Activated B cell treated with CpG ODN at 0.5 μM for 24 hours (primary cell): ENCODE results near the gene GTF3C2. TPM values are rescaled to one million over a fixed set of nuclear protein-coding genes. Genes with fewer than 3 reads are reported as not detected.

ENCODE experiments used
- ATAC-seq: fragments of 200-7000 bp; cut with Tn5 transposase; one replicate; pipeline ENCODE4 v1.10.0; 2021; ENCODE audit warnings: low read depth, mild to moderate bottlenecking, moderate library complexity
- CTCF ChIA-PET: fragments of 350-600 bp; sonication (Branson Sonifier 250); formaldehyde crosslinking; loops from one replicate; lab custom pipeline; 2021; ENCODE audit warnings: antibody characterized with exemption; lab: Charles Lee
- POLR2A ChIA-PET: fragments of 350-600 bp; sonication (Branson Sonifier 250); formaldehyde crosslinking; loops from one replicate; lab custom pipeline; 2021; ENCODE audit warnings: antibody characterized with exemption; lab: Charles Lee
- DNase-seq: peaks from one replicate; pipeline ENCODE4 v3.0.0; 2022
- H3K27ac Mint-ChIP-seq: one replicate; pipeline ENCODE4 v1.8.0; 2020; ENCODE audit warnings: mixed read lengths
- H3K27me3 Mint-ChIP-seq: one replicate; pipeline ENCODE4 v1.8.0; 2021; ENCODE audit warnings: mixed read lengths
- H3K36me3 Mint-ChIP-seq: one replicate; pipeline ENCODE4 v1.8.0; 2021; ENCODE audit warnings: low read depth, mixed read lengths
- H3K4me1 Mint-ChIP-seq: one replicate; pipeline ENCODE4 v1.8.0; 2021; ENCODE audit warnings: mixed read lengths
- H3K4me3 Mint-ChIP-seq: one replicate; pipeline ENCODE4 v1.8.0; 2020; ENCODE audit warnings: mild to moderate bottlenecking, mixed read lengths
- H3K9me3 Mint-ChIP-seq: one replicate; pipeline ENCODE4 v1.8.0; 2020; ENCODE audit warnings: mixed read lengths
- intact Hi-C: fragments of 100-400 bp; cut with micrococcal nuclease; formaldehyde crosslinking; loops from one replicate; pipeline ENCODE4 v1.15.1; 2024
- total RNA-seq: library from RNA; stranded (reverse); gene quantifications from 2 replicates; pipeline ENCODE4 v1.2.3, GENCODE V29; 2022
- TF ChIP-seq, protein P1 (sequence below): fragments of 200-600 bp; IDR thresholded peaks from one replicate; pipeline ENCODE4 v1.8.0; 2022; ENCODE audit warnings: antibody characterized with exemption, mild to moderate bottlenecking

GTF3C2 gene
- total RNA-seq, 1 donor from 2014 or later = 119 TPM

DNA sequence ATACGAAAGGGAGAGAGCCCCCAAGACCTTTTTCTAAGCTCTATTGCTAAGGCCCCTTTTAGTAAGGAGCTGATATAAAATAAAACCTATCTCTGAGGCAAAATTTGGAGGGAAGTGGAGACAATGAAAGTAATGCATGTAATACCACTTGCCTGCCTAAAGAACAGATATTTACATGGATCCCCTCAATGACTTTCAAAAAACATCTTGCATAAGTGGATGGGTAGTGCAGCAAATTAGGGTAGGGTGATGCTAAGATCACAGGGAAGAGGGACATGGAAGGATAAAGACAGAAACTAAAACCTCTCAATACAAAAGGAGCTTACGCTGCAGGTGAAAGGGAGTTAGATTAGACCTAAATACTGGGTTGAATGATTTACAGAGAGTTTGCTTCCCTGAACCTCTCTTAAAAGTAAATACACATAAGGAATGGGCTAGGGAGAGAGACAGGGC lies 22.8 kb upstream of the GTF3C2 start:
- Mint-ChIP-seq H3K4me1 (peaks cover 29% of the 10 kb centered on the region), H3K9me3 (no peaks in the 10 kb centered on the region), H3K4me3 (peak overlapping the region; percentile 87), H3K36me3 (peaks cover 80% of the 10 kb centered on the region), H3K27ac (peak overlapping the region; percentile 86), H3K27me3 (no peaks in the 10 kb centered on the region)
- ChIA-PET CTCF (interaction anchor here (0.8 to 1.3 kb wide), 2 partner anchors 9 to 10 kb away, joined by 3 to 6 read pairs; partner anchors contain the start of genes EIF2B4 and SNX17), POLR2A (interaction anchor here (0.6 to 4.9 kb wide), 5 partner anchors 9 to 50 kb away, joined by 3 to 96 read pairs (median 25); partner anchors contain the start of genes EIF2B4, GTF3C2, NRBP1 and PPM1G)
- TF ChIP-seq, protein P1, sequence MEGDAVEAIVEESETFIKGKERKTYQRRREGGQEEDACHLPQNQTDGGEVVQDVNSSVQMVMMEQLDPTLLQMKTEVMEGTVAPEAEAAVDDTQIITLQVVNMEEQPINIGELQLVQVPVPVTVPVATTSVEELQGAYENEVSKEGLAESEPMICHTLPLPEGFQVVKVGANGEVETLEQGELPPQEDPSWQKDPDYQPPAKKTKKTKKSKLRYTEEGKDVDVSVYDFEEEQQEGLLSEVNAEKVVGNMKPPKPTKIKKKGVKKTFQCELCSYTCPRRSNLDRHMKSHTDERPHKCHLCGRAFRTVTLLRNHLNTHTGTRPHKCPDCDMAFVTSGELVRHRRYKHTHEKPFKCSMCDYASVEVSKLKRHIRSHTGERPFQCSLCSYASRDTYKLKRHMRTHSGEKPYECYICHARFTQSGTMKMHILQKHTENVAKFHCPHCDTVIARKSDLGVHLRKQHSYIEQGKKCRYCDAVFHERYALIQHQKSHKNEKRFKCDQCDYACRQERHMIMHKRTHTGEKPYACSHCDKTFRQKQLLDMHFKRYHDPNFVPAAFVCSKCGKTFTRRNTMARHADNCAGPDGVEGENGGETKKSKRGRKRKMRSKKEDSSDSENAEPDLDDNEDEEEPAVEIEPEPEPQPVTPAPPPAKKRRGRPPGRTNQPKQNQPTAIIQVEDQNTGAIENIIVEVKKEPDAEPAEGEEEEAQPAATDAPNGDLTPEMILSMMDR = no peak
- intact Hi-C loops = no loop called here
- ATAC-seq (no peak), DNase-seq (no peak)

DNA sequence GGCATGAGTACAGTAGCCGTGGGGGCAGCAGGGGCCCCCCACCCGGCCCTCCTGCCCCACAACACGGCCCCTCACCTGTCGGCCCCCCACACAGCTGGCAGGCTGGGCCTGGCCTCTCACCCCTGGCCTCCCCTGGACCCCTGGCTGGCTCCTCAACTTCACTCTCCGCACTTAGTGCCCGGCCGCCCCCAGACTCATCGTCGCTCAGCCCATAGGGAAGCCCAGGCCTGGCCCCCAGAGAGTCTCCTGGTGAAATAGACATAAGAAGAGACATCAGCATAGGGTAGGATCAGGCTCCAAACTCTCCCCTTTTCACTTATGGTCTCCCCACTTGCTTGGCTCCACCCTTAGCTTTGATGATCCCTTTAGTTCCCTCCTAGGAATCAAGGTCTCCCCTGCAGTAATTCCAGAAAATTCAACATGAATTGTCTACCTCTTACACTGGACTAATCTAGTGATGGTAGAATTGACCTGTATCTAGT lies 22.3 kb upstream of the GTF3C2 start:
- no peaks in the 10 kb centered on the region for H3K27me3 Mint-ChIP-seq
- ATAC-seq = no peak
- H3K4me3 Mint-ChIP-seq = peak overlapping the region; percentile 87
- intact Hi-C loops = no loop called here
- CTCF ChIA-PET = interaction anchor here (1.3 kb wide), 1 partner anchor 9 kb away, joined by 6 read pairs; the partner anchor contains the start of gene EIF2B4
- DNase-seq = no peak
- peaks cover 80% of the 10 kb centered on the region for H3K36me3 Mint-ChIP-seq
- H3K9me3 Mint-ChIP-seq = no peaks in the 10 kb centered on the region
- TF ChIP-seq, protein P1 = no peak
- H3K27ac Mint-ChIP-seq = peak overlapping the region; percentile 41
- POLR2A ChIA-PET = interaction anchor here (2.4 to 4.9 kb wide), 3 partner anchors 8 to 30 kb away, joined by 19 to 96 read pairs (median 38); partner anchors contain the start of genes EIF2B4, GTF3C2, PPM1G and SNX17
- peaks cover 27% of the 10 kb centered on the region for H3K4me1 Mint-ChIP-seq

DNA sequence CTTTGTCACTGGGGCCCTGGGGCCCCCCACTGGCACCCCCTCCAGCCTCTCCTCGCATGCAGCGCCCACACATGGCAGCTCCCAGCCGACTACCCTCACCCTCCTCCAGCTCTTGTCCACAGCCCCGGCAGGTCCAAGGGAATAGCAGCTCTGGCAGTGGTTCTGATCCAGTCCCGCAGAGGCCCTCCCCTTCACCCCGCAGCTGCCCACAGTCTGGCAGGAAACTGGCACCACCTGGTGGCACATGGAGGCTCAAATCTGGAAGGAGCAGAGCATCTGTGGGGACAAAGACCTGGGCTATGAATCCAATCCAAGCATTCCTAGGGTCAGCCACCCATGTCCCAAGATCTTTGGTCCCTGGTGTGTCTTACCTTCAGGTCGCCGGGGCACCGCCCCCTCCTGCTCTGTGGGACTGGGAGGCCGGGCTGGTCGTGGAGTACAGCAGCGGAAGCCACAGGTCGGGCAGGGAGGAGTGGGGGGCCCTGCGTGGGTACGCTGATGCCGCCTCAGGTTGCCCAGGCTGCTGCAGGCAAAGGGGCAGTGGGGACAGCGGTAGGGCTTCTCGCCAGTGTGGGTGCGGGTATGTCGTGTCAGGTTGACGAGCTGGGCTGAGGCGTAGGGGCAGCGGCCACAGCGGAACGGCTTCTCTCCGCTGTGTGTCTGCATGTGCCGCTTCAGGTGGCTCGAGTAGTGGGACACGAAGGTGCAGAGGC lies 21.7 kb upstream of the GTF3C2 start:
- Mint-ChIP-seq H3K4me1 (peaks cover 25% of the 10 kb centered on the region), H3K4me3 (no peak overlapping the region), H3K27me3 (no peaks in the 10 kb centered on the region), H3K36me3 (peaks cover 80% of the 10 kb centered on the region), H3K9me3 (no peaks in the 10 kb centered on the region), H3K27ac (no peak overlapping the region)
- ChIA-PET POLR2A (interaction anchor here (1.2 to 4.9 kb wide), 2 partner anchors 21 to 31 kb away, joined by 3 to 38 read pairs; partner anchors contain the start of genes GTF3C2 and PPM1G), CTCF (no interaction called here)
- intact Hi-C loops = no loop called here
- DNase-seq (no peak), ATAC-seq (no peak)
- TF ChIP-seq, protein P1 = no peak

DNA sequence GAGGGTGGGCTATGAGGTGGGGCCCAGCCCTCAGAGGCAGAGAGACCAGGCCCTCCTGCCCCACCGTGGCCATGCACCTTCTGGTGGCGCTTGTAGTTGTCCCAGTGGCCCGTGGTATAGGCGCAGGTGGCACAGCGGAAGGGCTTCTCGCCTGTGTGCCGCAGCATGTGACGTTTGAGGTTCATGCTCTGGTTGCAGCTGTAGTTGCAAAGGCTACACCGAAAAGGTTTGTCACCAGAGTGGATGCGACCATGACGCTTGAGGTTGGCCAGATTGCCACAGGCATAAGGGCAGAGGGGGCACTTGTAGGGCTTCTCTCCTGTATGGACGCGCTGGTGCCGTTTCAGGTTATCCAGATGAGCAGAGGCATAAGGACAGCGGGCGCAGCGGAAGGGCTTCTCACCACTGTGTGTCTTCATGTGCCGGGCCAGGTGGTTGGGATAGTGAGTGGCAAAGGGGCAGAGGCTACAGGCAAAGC lies 21.1 kb upstream of the GTF3C2 start:
- TF ChIP-seq, protein P1 = no peak
- no peak for ATAC-seq
- Mint-ChIP-seq H3K9me3 (no peaks in the 10 kb centered on the region), H3K4me3 (no peak overlapping the region), H3K27ac (no peak overlapping the region), H3K36me3 (peaks cover 84% of the 10 kb centered on the region), H3K4me1 (peaks cover 30% of the 10 kb centered on the region), H3K27me3 (no peaks in the 10 kb centered on the region)
- ChIA-PET POLR2A (interaction anchor here (1.2 kb wide), 1 partner anchor 21 kb away, joined by 3 read pairs; the partner anchor contains the start of gene GTF3C2), CTCF (no interaction called here)
- intact Hi-C loops = no loop called here
- DNase-seq = no peak
